GM21723 (cell line): ENCODE results near the gene ABCA13.
"Not testable (repeated sequence)": the region's sequence is repeated elsewhere in the genome, so short reads cannot be mapped to it uniquely, and the experiment has no call there.

Experiments
- ATAC-seq: cut with Tn5 transposase; IDR thresholded peaks from one replicate; pipeline ENCODE4 v1.9.1; 2021; ENCODE audit warnings: mild to moderate bottlenecking, moderate library complexity; ENCODE audit not compliant: unreplicated experiment

Gene ABCA13

DNA sequence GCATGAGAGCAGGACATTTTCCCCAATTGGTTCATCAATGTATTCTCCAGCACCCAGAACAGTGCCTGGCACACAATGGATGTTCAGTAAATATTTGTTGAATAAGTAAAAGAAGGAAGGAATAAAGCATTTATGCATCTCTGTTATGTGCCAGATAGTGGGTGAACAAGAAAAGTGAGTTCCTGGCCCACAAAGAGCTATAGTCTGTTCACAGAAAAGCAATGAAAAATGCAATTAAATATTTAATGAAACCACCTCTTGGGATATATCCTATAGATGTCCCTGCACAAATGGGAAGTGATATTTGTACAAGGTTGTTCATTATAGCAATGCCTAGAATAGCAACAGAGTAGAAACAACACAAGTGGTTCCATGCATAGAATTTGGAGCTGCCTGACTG, 2.1 kb downstream of the ABCA13 start:
- ATAC-seq, result no peak

DNA sequence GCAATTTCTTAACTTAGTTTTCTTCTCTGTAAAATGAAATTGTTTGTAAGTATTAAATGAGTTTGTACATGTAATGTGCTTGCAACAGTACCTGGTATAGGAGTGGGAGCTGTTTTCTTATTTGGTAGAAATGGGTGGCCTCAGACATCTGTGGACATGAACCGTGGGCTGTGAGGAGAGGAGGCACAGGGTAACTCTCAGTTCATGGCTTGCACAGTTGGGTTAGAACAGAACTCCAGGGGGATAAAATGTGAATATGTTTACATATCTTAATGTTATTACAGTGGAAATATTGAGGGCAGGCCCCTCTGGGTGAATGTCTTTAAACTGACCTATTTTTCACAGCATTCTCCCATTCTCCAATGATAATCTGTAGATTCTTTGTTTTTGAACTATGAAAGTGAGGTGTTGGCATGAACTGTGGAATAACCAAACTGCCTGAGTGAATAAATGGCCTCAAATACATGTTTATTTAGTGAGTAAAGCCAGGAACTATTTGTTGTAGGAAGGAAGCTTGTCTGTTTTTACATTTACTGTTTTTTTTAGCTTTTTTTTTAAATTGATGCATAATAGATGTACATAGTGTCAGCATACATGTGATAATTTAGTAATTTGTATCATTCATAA, 2.6 kb downstream of the ABCA13 start:
- no peak for ATAC-seq

DNA sequence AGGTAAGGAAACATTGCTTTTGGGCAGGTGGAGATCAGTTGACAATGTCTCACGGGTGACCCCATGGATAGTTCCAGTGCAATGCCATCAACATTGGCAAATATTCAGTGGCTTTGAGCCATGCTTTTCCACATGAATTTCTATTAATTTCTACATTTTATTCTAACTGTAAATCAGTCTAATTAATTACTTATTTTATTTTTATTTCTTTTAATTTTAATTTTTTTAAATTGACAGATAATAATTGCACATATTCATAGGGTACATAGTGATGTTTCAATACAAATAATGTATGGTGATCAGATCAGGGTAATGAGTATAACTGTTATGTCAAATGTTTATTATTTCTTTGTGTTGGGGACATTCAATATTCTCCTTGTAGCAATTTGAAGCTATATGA, 3.8 kb downstream of the ABCA13 start:
- ATAC-seq, result no peak

DNA sequence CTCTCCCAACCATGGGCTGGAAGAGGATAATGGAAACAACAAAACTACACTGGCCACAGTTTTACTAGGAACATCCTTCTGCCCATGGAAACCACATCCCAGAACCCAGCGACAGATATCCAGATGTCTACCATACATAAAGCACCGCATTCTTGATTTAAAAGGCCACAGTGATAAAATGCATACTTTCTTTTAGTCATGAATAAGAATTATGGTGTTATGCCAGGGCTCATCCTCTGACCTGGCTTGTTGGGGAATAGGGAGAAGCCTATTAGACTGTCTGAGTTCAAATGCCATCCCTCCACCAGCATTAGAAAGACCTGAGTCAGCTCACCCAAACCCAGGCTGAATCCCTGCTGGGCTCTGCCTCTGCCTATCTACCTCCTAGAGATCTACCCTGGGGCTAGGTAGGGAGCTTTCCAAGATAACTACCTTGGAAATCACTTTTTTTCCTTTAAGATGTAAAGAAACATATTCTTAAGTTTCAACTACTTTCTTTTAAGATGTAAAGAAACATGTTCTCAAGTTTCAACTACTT, 5.2 kb downstream of the ABCA13 start:
- no peak for ATAC-seq

DNA sequence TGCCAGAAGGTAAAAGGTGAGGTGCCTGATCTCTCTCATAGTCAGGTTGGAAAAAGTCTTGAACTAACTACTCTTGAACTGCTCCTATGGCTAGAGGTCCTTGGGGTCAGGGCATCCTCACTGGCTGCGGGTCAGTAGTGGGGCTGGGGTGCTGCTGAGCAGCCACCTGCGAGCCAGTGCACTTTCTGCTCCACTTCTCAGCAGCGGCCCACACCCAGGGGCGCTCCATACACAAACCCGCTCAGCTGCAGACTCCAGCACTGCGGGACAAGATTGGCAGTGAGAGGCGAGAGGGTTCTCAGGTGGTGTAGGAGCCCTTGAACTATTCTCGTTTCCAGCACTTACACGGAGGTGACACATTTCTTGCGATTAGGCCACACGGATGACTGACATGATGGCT, 6.0 kb downstream of the ABCA13 start:
- no peak for ATAC-seq

DNA sequence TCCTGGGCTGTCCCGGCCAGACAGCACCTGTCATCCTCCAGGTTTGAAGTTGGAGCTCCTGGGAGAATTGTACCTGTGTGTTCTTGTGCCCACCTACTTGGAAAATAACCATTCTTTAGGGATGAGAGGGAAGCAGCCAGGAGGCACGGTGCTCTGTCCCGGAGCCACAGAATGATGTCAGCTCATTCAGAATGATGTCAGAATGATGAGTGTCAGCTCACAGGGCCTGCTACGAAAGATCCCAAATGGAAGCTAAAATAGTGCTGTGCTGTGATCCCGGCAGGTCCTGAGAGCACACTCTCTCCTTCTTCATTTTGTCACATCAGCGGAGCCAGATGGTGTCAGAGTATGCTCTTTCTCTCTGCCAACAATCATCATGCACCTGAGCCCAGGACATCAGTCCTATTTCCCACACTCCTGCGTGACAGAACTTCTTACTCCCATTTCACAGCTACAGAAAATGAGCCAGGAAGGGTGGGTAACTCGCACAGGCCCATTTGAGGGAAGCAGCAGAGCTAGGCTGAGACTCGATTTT, 8.3 kb downstream of the ABCA13 start:
- ATAC-seq, result no peak

DNA sequence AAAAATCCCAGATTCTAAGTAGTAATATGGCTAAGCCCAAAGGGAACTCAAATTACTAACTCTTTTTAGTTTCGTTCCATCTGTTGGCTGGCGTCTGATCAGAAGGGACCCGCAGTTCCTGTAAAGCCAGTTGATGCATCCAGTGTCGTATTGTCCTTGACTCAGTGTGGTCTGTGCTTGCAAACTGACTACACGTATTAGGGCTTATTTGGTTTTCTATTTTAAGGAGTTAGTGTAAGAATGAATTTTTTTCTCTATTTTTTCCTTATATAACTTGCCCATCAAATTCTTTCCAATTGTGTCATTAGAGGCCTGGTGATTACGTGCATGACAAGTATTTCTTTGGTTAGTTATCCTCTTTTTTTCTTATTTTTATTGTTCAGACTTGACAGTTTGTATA, 9.7 kb downstream of the ABCA13 start:
- ATAC-seq, result no peak

DNA sequence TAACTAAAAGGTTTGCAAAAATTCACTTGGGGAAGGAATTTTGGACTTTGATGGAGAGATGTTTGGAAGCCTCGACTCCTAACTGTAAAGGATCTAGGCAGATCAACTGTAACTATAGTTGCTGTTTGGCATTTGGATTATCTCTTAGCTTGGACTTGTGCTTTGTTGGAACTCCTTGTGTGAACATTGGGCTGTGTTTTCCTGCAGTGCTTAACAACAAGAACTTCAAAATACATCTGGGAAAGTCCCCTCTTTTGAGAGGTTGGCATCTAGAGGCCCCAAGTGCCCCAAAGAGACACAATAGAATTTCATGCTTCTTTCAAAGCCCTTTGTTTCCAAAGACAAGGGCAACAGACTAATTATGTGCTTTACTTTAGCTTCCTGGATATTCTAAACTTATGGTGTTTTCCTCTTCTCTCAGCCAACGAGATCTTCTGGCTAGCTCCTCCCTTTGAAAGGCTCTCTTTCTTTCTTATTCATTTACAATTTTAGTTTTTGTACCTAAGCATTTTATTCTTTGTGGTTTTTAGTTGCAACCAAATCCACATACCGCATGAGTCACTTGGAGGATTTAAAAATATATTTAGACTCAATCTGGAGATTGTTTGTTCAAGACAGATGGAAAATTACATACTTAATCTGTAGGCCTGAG, 11.6 kb downstream of the ABCA13 start:
- no peak for ATAC-seq

DNA sequence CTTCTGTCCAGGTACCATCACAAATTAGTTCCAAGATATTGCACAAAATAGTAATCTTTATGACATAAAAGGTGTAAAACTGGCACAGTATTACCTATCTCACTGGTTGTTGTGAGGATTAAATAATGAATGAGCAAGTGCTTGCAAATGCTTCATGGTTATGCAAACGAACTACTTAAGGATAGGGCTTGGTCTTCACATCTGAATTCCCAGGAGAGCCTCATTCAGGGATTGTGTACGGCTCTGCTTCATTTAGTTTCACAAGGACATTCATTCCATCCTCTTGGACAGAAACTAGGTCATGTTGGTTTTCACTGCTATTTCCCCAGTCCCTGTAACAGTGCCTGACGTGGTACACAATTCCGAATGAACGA, 12.1 kb downstream of the ABCA13 start:
- ATAC-seq, result no peak

DNA sequence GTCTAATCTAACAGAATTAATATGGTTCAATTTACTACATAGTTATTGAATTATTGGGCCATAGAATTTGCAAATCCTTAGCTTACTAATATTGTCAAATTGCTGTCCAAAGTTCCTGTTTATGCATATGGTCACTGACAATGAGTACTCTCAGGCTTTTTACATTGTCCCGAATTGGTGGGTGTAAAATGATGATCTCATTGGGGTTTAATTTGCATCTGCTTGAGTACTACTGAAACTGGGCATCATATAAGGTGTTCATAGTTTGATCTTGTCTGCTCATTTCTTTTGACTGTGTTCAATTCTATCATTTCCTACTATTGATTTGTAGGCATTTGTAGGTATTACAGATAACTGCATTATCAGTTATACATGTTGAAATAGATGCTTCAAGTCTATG, 12.7 kb downstream of the ABCA13 start:
- no peak for ATAC-seq

DNA sequence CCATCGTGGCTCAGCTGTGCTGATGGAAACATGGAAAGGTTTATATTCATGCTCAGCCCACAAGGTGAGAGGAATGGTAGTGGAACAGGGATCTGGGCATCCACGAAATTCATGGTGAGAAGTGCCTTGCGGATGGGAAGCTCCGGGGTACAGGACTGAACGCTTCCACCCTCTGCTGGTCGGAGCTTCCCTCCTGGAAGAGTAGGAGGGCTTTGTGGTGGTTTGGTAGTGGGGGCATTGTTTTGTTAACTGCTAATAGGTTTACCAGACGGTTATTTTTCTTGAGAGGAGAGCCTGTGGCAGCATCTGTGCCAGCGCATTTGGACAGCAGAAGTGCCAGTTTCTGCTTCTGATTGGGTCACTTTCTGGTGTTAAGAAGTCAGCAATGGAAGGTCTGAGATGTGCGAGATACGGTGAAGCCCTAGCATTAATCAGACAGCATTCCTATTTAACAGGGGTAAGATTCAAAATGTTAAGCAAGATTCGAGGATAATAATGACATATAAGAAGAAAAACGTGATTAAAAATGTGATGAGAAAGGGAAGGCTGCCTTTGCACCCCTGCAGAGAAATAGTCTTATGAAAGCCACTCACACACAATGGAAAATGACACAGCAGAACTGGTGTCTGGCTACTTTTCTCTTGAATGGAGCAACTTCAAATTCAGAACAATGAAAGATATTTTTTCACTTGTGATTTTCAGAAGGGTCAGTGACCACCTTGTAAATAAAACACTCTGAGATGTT, 17.7 kb downstream of the ABCA13 start:
- no peak for ATAC-seq

DNA sequence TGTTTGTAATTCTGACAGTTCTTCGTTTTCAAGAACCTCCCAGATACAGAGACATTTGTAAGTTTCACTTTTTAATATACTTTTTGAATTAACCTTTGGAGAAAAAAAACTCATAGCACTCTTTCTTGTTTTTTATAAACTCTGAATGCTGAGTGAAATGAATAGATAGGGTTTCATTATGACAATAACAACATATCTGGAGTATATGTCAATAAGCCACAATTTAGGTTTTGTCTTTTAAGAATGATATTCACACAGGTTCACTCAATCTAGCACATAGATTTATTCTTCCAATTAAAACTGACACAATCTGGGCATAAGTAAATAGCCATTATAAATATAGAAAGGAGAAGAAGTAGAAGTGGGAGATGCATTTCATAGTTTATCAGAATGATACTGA, 21.7 kb downstream of the ABCA13 start:
- ATAC-seq, result no peak

DNA sequence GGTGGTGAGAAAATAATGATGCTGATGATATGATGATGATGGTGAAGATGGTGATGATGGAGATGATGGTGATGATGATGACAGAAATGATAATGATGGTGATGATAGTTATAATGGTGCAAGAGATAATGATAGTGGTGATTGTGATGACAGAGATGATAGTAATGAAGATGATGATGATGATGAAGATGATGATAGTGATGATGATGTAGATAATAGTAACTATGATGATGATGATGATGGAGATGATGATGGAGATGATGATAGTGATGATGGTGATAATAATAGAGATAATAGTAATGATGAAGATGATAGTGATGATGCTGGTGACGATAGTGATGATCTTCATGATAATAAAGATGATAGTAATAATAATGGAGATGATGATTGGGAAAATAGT, 22.2 kb downstream of the ABCA13 start:
- ATAC-seq, result no peak

DNA sequence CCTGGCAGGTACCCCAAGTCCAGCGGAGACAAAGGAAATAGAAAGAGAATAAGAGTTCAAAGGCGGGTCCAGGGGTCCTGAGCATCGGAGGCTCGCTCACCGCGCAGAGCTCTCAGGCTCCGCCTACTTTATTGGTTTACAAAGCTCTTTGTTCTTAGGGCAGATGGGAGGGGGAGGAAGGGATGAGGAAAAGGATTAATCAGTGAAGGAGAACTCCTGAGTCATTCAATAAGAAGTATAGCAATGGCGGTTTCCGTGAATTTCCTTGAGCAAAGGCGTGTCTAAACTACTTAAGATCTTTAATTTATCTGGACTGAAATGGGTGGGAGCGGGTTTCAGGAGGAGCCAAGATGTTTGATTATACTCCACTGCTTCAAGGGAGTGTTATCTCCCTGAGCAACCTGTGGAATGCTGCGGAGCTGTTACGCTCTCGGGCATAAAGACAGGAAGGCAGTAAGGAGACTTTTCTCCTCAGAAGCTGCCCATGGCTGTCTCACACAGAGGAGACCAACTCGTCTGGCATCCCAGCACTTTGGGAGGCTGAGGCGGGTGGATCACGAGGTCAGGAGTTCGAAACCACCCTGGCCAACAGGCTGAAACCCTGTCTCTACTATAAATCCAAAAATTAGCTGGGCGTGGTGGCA, 29.8 kb downstream of the ABCA13 start:
- ATAC-seq, result not testable (repeated sequence)

DNA sequence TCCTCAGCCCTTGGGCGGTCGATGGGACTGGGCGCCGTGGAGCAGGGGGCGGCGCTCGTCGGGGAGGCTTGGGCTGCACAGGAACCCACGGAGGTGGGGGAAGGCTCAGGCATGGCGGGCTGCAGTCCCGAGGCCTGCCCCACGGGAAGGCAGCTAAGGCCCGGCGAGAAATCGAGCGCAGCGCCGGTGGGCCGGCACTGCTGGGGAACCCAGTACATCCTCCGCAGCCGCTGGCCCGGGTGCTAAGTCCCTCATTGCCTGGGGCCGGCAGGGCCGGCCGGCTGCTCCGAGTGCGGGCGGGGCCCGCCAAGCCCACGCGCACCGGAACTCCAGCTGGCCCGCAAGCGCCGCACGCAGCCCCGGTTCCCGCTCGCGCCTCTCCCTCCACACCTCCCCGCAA, 31.7 kb downstream of the ABCA13 start:
- not testable (repeated sequence) for ATAC-seq

DNA sequence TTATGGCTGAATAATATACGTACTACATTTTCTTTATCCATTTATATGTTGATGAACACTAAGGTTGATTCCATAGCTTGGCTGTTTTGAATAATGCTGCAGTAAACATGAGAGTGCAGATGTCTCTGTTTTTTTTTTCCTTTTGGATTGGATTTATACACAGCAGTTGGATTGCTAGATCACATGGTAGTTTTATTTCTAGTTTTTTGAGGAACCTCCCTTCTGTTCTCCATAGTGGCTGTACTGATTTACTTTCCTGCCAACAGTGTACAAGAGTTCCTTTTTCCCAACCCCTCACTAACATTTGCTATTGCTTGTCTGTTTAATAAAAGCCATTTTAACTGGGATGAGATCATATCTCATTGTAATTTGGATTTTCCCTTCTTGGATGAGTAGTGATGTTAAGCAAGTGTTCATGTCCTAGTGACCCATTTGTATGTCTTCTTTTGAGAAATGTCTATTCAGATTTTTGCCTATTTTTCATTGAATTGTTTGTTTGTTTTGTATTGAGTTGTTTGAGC, 36.0 kb downstream of the ABCA13 start:
- no peak for ATAC-seq

DNA sequence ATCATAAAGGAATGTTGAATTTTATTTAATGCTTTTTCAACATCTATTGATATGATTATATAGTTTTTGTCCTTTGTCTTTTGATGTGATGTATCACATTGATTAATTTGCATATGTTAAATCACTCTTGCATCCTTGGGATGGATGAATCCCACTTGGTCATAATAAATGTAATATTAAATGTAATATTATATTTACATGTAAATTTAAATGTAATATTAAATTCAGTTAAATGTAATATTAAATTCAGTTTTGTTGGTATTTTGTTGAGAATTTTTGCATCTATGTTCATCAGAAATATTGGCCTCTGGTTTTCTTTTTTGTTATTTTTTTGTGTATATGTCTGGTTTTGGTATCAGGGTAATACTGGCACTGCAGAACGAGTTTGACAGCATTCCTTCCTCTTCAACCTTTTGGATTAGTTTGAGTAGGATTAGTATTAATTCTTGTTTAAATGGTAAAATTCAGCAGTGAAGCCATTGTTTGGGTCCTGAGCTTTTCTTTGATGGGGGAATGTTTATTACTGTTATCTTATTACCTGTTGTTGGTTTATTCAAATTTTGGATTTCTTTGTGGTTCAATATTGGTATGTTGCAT, 37.8 kb downstream of the ABCA13 start:
- no peak for ATAC-seq

DNA sequence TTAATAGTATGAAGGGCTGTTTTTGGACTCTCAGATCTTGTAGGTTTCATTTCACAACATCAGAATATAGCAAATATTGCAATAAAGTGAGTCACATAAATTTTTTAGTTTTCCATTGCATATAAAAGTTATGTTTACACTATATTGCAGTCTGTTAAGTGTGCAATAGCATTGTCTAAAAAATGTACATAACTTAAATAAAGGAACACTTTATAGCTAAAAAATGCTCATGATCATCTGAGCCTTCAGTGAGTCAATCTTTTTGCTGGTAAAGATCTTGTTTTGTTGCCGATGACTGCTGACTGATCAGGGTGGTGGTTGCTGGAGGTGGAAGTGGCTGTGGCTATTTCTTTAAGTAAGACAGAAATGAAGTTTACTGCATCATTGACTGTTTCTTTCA, 42.0 kb downstream of the ABCA13 start:
- ATAC-seq, result no peak

DNA sequence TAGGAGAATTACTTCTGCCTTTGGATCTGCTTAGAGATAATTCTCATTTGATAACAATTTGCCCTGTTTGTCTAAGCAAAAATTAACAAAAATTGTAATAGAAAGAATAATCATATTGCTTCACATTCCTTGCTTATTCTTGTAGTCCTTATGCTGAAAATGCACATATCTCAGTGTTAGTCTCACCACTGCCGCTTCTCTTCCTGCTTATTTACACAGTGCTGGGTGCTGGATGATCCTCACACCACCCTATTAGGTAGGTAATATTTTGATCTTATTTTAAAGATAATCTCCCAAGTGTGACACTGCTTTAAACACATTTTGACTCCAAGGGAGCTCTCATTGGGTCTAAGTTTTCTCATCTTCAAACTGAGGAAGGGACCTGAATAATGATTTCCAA, 46.0 kb downstream of the ABCA13 start:
- ATAC-seq, result no peak

DNA sequence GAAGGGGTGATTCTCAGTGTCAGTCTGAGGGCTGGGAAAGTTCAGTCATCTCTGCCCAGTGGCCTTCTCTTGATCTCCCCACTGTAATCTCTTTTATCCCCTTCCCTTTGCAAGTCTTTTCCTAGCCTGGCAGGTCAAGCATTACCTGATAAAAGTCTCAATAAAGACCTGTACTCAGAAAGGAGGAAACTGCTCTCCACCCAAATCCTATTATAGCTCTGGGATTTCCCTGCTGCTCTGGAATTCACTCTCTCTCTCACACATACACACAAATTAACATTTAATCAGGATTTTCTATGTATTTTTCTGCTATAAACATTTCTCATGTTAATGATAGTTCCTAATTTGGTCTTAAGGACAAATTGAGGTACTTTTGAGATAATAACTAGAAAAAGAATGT, 46.5 kb downstream of the ABCA13 start:
- no peak for ATAC-seq

DNA sequence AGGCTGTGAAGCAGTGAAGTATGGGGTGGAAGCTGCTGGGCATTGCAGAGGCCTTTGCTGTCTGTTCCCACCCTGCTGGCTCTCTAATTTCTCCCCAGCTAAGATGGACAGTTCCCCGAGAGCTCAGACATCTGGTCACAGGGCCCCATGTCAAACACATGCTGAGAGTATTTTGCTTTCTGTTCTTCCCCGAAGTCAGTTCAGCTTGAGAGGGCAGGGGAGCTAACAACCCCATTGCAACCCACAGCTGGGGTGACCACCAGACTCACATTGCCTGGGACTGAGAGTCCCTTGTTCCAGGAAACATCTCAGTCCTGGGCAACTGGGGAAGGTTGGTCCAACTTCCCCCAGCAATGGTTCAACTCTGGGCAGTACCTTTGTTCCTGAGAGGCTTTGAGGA, 52.8 kb downstream of the ABCA13 start:
- no peak for ATAC-seq
